Measurements from ENCODE around the gene PLCG1.

DNA sequence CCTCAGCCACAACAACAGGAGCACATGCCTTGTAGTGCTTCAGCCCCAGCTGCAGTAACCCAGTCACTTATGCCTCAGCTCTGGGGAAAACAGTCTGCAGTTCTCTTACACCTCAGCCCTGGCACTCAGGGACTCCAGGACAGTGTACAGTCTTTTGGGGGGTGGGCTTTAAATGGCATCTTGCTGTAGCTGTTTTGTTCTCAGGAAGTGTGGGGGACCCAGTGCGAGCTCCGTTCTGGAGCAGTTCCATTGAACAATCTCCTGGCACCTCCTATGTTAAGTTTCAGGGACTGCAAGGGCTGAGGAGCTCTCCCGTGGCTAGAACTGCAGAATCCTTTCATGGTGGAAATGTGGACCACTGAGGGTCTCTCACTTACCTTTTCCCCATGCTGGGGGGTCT, 55.2 kb downstream of the PLCG1 start:
- TF ChIP-seq, protein P1, sequence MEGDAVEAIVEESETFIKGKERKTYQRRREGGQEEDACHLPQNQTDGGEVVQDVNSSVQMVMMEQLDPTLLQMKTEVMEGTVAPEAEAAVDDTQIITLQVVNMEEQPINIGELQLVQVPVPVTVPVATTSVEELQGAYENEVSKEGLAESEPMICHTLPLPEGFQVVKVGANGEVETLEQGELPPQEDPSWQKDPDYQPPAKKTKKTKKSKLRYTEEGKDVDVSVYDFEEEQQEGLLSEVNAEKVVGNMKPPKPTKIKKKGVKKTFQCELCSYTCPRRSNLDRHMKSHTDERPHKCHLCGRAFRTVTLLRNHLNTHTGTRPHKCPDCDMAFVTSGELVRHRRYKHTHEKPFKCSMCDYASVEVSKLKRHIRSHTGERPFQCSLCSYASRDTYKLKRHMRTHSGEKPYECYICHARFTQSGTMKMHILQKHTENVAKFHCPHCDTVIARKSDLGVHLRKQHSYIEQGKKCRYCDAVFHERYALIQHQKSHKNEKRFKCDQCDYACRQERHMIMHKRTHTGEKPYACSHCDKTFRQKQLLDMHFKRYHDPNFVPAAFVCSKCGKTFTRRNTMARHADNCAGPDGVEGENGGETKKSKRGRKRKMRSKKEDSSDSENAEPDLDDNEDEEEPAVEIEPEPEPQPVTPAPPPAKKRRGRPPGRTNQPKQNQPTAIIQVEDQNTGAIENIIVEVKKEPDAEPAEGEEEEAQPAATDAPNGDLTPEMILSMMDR (IDR thresholded peaks at IDR 0.05) = no peak
- TF ChIP-seq ZFX (IDR thresholded peaks at IDR 0.05; ENCODE audit: borderline replicate concordance) = no peak

Data from 22Rv1 (cell line).